ENCODE data around the gene KIF13A. TPM values are rescaled to one million over a fixed set of nuclear protein-coding genes. Genes with fewer than 3 reads are reported as not detected.

The KIF13A gene
- total RNA-seq, 5 donors from 2014 or later (not counting 1 experiment from before 2014, with no cell fraction given) = 0.55 to 2.0 (median 0.92) TPM

DNA sequence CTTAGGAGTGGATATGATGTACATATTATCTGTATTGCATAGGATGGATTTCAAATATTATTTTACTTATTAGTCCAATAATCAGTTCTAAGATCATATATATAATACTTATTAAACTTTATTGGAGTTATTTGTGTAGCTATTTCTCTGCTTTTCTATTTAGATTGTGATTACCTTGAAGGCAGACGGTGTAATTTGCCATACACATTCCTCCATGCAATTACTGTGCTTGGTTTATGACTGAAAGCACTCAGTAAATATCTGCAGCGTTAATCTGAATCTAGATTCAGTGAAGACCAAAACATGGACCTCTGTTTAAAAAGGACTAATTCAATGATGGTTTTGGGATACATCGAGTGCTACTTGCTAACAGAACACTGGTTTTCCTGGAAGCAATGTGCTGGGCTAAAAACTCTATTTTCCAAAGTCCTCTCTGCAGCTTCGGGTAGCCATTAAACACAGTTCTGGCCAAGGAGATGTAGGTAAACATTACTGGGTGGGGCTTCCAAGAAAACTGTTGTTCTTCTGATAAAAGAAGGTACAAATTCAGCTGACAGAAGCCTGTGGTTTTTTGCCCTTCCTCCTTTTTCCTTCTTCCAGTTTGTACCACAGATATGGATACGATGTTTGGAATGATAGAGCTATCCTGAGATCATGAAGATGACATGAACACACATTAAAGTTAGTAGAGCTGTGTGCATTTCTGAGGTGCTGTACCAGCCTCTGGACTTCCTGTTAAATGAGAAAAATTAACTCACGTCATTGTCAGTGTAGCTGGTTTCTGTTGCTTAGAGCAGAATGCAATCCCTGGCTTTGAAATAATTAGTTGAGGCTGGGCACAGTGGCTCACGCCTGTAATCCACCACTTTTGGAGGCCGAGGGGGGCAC is 144.3 kb downstream of the KIF13A start:
- DNase-seq (no peak), ATAC-seq (replicated peaks in 1 of 4) (no peak)
- no peaks in the 10 kb centered on the region for H3K9me3 Mint-ChIP-seq
- no peaks in the 10 kb centered on the region for H3K36me3 ChIP-seq (ENCODE audit: control insufficient read depth in 2 of 2, extremely low read depth in 1 of 2, insufficient read depth in 1 of 2, low read length in 1 of 2)
- no peaks in the 10 kb centered on the region for H3K36me3 Mint-ChIP-seq
- no peak overlapping the region for H3K27ac Mint-ChIP-seq
- no peaks in the 10 kb centered on the region for H3K4me1 Mint-ChIP-seq
- H3K27me3 ChIP-seq (replicated peaks in 1 of 2; ENCODE audit: control insufficient read depth in 2 of 2, extremely low read depth in 1 of 2, insufficient read depth in 2 of 2, low read length in 1 of 2) = no peaks in the 10 kb centered on the region
- H3K4me1 ChIP-seq (ENCODE audit: control insufficient read depth in 1 of 2, extremely low read depth in 1 of 2, insufficient read depth in 2 of 2, low read length in 2 of 2) = no peaks in the 10 kb centered on the region
- no peak overlapping the region for H3K4me3 Mint-ChIP-seq
- no peak overlapping the region for H3K27ac ChIP-seq (ENCODE audit: low read length)
- H3K4me3 ChIP-seq (ENCODE audit: control insufficient read depth in 1 of 2, extremely low read depth in 1 of 2, low read length in 1 of 2) = no peak overlapping the region
- 70% methylated on average over 2 of the region's 8 CpGs for WGBS (ENCODE audit: insufficient coverage)
- ChIA-PET CTCF (interaction anchor here in 1 of 2 donors (0.8 kb wide), 1 partner anchor 648 kb away, joined by 4 read pairs; no protein-coding TSS in a partner anchor), POLR2A (no interaction called here)
- peaks cover 6% of the 10 kb centered on the region in 2 donors for H3K27me3 Mint-ChIP-seq
- H3K9me3 ChIP-seq = no peaks in the 10 kb centered on the region

DNA sequence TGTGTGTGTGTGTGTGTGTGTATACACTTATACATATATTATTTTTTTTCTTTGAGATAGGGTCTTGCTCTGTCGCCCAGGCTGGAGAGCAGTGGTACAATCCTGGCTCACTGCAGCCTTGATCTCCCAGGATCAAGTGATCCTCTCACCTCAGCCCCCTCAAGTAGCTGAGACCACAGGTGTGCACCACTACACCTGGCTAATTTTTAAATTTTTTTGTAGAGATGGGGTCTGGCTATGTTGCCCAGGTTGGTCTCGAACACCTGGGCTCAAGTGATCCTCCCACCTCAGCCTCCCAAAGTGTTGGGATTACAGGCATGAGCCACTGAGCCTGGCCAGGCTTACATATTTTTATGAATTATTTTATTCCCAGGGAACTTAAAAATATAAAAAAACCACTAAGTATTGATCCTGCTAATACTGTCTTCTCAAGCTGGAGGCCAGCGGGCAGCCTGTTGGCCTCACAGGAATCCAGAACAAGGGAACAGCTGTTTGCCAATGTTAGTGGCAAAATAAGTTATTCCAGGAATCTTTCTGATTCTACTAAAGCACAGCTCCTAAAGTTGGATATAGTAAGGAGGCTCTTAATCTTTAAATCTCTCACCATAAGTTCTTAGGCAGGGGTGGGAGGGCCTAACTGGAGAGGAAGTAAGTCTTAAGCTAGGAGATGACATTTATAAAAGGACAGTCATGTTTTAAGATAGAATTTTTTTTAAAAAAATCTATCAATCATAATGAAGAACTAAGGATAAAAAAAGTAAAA is 145.2 kb downstream of the KIF13A start:
- Histone ChIP-seq H3K27ac (ENCODE audit: low read length) (no peak overlapping the region), H3K27me3 (replicated peaks in 1 of 2; ENCODE audit: control insufficient read depth in 2 of 2, extremely low read depth in 1 of 2, insufficient read depth in 2 of 2, low read length in 1 of 2) (no peaks in the 10 kb centered on the region), H3K9me3 (no peaks in the 10 kb centered on the region), H3K4me1 (ENCODE audit: control insufficient read depth in 1 of 2, extremely low read depth in 1 of 2, insufficient read depth in 2 of 2, low read length in 2 of 2) (no peaks in the 10 kb centered on the region), H3K4me3 (ENCODE audit: control insufficient read depth in 1 of 2, extremely low read depth in 1 of 2, low read length in 1 of 2) (no peak overlapping the region), H3K36me3 (ENCODE audit: control insufficient read depth in 2 of 2, extremely low read depth in 1 of 2, insufficient read depth in 1 of 2, low read length in 1 of 2) (no peaks in the 10 kb centered on the region)
- no peak for ATAC-seq (replicated peaks in 1 of 4)
- POLR2A ChIA-PET = interaction anchor here in 1 of 2 donors (0.7 kb wide), 1 partner anchor 9 kb away, joined by 7 read pairs; no protein-coding TSS in a partner anchor
- DNase-seq = no peak
- H3K27ac Mint-ChIP-seq = no peak overlapping the region
- CTCF ChIA-PET = interaction anchor here in 1 of 2 donors (0.8 kb wide), 1 partner anchor 649 kb away, joined by 4 read pairs; no protein-coding TSS in a partner anchor
- H3K4me1 Mint-ChIP-seq = no peaks in the 10 kb centered on the region
- WGBS (ENCODE audit: insufficient coverage) = no CpG with 5 or more reads among the region's 3 CpGs
- no peak overlapping the region for H3K4me3 Mint-ChIP-seq
- peaks cover 4 to 6% of the 10 kb centered on the region in 2 donors for H3K27me3 Mint-ChIP-seq
- H3K9me3 Mint-ChIP-seq = no peaks in the 10 kb centered on the region
- no peaks in the 10 kb centered on the region for H3K36me3 Mint-ChIP-seq

DNA sequence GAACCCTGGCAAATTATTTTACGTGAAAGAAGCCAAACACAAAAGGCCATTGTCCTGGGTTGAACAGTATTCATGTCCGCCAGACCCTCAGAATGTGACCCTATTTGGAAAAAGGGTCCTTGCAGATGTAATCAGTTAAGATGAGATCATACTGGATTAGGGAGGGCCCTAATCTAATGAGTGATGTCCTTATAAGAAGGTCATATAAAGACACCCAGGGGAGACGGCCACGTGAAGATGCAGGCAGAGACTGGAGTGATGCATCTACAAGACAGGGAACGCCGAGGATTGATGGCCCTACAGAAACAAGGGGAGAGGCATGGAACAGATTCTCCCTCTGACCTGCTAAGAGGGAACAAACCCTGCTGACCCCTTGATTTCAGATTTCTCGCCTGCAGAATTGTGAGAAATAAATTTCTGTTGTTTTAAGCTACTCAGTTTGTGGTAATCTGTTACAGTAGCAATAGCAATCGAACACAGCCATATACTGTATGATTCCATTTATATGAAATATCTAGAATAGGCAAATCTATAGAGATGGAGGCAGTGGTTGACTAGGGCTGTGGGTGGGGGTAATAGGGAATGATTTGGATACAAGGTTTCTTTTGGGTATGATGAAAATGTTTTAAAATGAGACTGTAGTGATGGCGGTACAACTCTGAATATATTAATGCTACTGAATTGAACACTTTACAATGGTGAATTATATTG is 147.8 kb downstream of the KIF13A start:
- Histone ChIP-seq H3K9me3 (no peaks in the 10 kb centered on the region), H3K4me3 (ENCODE audit: control insufficient read depth in 1 of 2, extremely low read depth in 1 of 2, low read length in 1 of 2) (no peak overlapping the region), H3K27me3 (replicated peaks in 1 of 2; ENCODE audit: control insufficient read depth in 2 of 2, extremely low read depth in 1 of 2, insufficient read depth in 2 of 2, low read length in 1 of 2) (no peaks in the 10 kb centered on the region), H3K27ac (ENCODE audit: low read length) (no peak overlapping the region), H3K36me3 (ENCODE audit: control insufficient read depth in 2 of 2, extremely low read depth in 1 of 2, insufficient read depth in 1 of 2, low read length in 1 of 2) (no peaks in the 10 kb centered on the region), H3K4me1 (ENCODE audit: control insufficient read depth in 1 of 2, extremely low read depth in 1 of 2, insufficient read depth in 2 of 2, low read length in 2 of 2) (no peaks in the 10 kb centered on the region)
- no peak for DNase-seq
- CTCF ChIA-PET = interaction anchor here in 1 of 2 donors (0.8 kb wide), 1 partner anchor 10 kb away, joined by 3 read pairs; no protein-coding TSS in a partner anchor
- WGBS (ENCODE audit: insufficient coverage) = 94% methylated on average over 5 of the region's 9 CpGs
- H3K4me1 Mint-ChIP-seq = no peaks in the 10 kb centered on the region
- H3K9me3 Mint-ChIP-seq = no peaks in the 10 kb centered on the region
- H3K4me3 Mint-ChIP-seq = no peak overlapping the region
- no peaks in the 10 kb centered on the region for H3K36me3 Mint-ChIP-seq
- no peak overlapping the region for H3K27ac Mint-ChIP-seq
- peaks cover 2 to 6% of the 10 kb centered on the region in 2 donors for H3K27me3 Mint-ChIP-seq
- POLR2A ChIA-PET = no interaction called here
- no peak for ATAC-seq (replicated peaks in 1 of 4)

DNA sequence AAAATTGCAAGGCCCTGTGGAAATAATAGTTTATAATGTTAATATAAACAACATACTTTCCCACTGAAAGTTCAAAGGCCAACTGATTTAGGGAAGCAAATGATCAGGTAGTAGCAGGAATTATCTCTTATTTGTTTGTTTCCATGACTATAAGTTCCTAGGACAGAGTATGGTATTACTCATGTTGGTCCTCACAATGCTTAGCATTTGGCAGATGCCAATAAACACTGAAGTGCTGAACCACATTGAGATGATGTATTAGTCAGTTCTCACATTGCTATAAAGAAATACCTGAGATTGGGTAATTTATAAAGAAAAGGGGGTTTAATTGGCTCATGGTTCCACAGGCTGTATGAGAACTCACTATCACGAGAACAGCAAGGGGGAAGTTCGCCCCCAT is 151.1 kb downstream of the KIF13A start:
- H3K4me1 Mint-ChIP-seq = no peaks in the 10 kb centered on the region
- peaks cover 0 to 8% of the 10 kb centered on the region in 2 experiments for H3K27me3 ChIP-seq (replicated peaks in 1 of 2; ENCODE audit: control insufficient read depth in 2 of 2, extremely low read depth in 1 of 2, insufficient read depth in 2 of 2, low read length in 1 of 2)
- no peaks in the 10 kb centered on the region for H3K36me3 Mint-ChIP-seq
- H3K27me3 Mint-ChIP-seq = peaks cover 0 to 8% of the 10 kb centered on the region in 2 donors
- H3K27ac Mint-ChIP-seq = no peak overlapping the region
- POLR2A ChIA-PET = no interaction called here
- no peaks in the 10 kb centered on the region for H3K9me3 Mint-ChIP-seq
- DNase-seq = no peak
- no peak for ATAC-seq (replicated peaks in 1 of 4)
- H3K4me3 Mint-ChIP-seq = no peak overlapping the region
- H3K4me1 ChIP-seq (ENCODE audit: control insufficient read depth in 1 of 2, extremely low read depth in 1 of 2, insufficient read depth in 2 of 2, low read length in 2 of 2) = no peaks in the 10 kb centered on the region
- no peaks in the 10 kb centered on the region for H3K9me3 ChIP-seq
- H3K36me3 ChIP-seq (ENCODE audit: control insufficient read depth in 2 of 2, extremely low read depth in 1 of 2, insufficient read depth in 1 of 2, low read length in 1 of 2) = no peaks in the 10 kb centered on the region
- WGBS (ENCODE audit: insufficient coverage) = no CpG with 5 or more reads among the region's 2 CpGs
- no peak overlapping the region for H3K27ac ChIP-seq (ENCODE audit: low read length)
- CTCF ChIA-PET = no interaction called here
- H3K4me3 ChIP-seq (ENCODE audit: control insufficient read depth in 1 of 2, extremely low read depth in 1 of 2, low read length in 1 of 2) = no peak overlapping the region

DNA sequence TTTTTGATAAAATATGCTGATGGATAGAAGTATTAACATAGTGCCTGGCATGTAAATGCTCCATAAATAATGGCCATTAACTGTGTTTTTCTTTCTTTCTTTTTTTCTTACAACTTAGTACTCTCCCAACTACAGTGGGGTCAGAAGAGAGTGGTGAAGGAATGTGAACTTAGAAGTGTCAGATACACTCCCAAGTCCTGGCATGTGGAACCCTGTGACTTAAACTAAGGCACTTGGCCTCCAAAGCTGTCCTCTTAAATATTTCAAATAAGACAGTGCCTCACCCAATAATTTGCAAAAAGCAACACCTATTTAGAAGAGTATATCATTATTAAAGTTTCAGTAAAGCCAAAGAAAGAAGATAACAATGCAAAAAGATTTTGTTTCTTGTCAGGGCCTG is 151.7 kb downstream of the KIF13A start:
- ChIA-PET POLR2A (no interaction called here), CTCF (no interaction called here)
- ATAC-seq (replicated peaks in 1 of 4) (no peak), DNase-seq (no peak)
- Mint-ChIP-seq H3K4me1 (no peaks in the 10 kb centered on the region), H3K27ac (no peak overlapping the region), H3K27me3 (peaks cover under 1 to 5% of the 10 kb centered on the region in 2 donors), H3K9me3 (no peaks in the 10 kb centered on the region), H3K36me3 (no peaks in the 10 kb centered on the region), H3K4me3 (no peak overlapping the region)
- H3K4me1 ChIP-seq (ENCODE audit: control insufficient read depth in 1 of 2, extremely low read depth in 1 of 2, insufficient read depth in 2 of 2, low read length in 2 of 2) = no peaks in the 10 kb centered on the region
- H3K4me3 ChIP-seq (ENCODE audit: control insufficient read depth in 1 of 2, extremely low read depth in 1 of 2, low read length in 1 of 2) = no peak overlapping the region
- no peak overlapping the region for H3K27ac ChIP-seq (ENCODE audit: low read length)
- H3K27me3 ChIP-seq (replicated peaks in 1 of 2; ENCODE audit: control insufficient read depth in 2 of 2, extremely low read depth in 1 of 2, insufficient read depth in 2 of 2, low read length in 1 of 2) = peaks cover 0 to 8% of the 10 kb centered on the region in 2 experiments
- no peaks in the 10 kb centered on the region for H3K36me3 ChIP-seq (ENCODE audit: control insufficient read depth in 2 of 2, extremely low read depth in 1 of 2, insufficient read depth in 1 of 2, low read length in 1 of 2)
- H3K9me3 ChIP-seq = no peaks in the 10 kb centered on the region

DNA sequence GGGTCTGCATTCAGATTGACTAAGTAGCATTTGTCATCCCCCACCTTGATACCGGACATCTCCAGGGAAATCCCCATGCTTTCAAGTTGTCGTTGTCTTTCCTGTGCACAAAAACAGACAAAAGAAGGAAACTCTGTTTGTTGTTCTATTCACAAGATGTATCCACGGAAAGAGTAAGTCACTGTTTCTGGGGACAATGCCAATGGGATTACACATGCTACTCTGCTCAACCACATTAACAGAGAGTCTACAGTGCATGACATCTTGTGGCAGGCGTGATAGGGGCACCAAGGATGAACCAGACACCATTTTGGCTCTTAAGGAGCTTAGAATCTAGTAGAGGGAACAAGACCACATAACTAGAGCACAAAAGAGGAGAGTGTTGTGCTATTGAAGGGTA is 156.3 kb downstream of the KIF13A start:
- H3K9me3 ChIP-seq = no peaks in the 10 kb centered on the region
- H3K36me3 ChIP-seq (ENCODE audit: control insufficient read depth in 2 of 2, extremely low read depth in 1 of 2, insufficient read depth in 1 of 2, low read length in 1 of 2) = no peaks in the 10 kb centered on the region
- POLR2A ChIA-PET = no interaction called here
- H3K27ac ChIP-seq (ENCODE audit: low read length) = no peak overlapping the region
- ATAC-seq (replicated peaks in 1 of 4) (no peak), DNase-seq (no peak)
- WGBS (ENCODE audit: insufficient coverage) = 68% methylated on average over 3 of the region's 4 CpGs
- Mint-ChIP-seq H3K4me1 (no peaks in the 10 kb centered on the region), H3K4me3 (no peak overlapping the region), H3K27me3 (peaks cover 6 to 8% of the 10 kb centered on the region in 2 donors), H3K36me3 (no peaks in the 10 kb centered on the region), H3K27ac (no peak overlapping the region), H3K9me3 (no peaks in the 10 kb centered on the region)
- peaks cover 0 to 11% of the 10 kb centered on the region in 2 experiments for H3K27me3 ChIP-seq (replicated peaks in 1 of 2; ENCODE audit: control insufficient read depth in 2 of 2, extremely low read depth in 1 of 2, insufficient read depth in 2 of 2, low read length in 1 of 2)
- CTCF ChIA-PET = interaction anchor here in 1 of 2 donors (0.6 kb wide), 1 partner anchor 29 kb away, joined by 8 read pairs; no protein-coding TSS in a partner anchor
- H3K4me3 ChIP-seq (ENCODE audit: control insufficient read depth in 1 of 2, extremely low read depth in 1 of 2, low read length in 1 of 2) = no peak overlapping the region
- H3K4me1 ChIP-seq (ENCODE audit: control insufficient read depth in 1 of 2, extremely low read depth in 1 of 2, insufficient read depth in 2 of 2, low read length in 2 of 2) = no peaks in the 10 kb centered on the region

All from T-cell (primary cell).